GM18909 (cell line): Measurements from ENCODE around the gene PCDHGA12.

Experiments
- ATAC-seq: cut with Tn5 transposase; IDR thresholded peaks from one replicate; pipeline ENCODE4 v1.9.1; 2021; ENCODE audit warnings: mild to moderate bottlenecking; ENCODE audit not compliant: unreplicated experiment, poor library complexity

PCDHGA12 gene

DNA sequence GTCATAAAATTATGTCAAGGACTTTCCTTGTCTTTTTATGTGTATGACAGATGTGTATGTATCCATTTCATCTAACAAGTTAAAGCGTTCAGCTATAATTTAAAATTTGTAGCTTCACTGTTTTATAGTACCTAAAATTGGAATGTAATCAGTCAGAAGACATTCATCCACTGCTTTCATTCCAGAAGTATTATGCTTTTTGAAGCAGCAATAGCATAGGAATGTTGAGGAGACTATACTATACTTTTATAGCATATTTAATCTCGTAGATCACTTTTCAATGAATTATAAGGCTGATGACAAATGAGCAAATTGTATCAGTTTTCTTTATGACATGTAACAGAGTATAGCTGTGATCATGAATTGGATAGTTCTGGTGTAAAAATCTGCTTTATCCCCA lies 6.9 kb downstream of the PCDHGA12 start:
- ATAC-seq, result no peak

DNA sequence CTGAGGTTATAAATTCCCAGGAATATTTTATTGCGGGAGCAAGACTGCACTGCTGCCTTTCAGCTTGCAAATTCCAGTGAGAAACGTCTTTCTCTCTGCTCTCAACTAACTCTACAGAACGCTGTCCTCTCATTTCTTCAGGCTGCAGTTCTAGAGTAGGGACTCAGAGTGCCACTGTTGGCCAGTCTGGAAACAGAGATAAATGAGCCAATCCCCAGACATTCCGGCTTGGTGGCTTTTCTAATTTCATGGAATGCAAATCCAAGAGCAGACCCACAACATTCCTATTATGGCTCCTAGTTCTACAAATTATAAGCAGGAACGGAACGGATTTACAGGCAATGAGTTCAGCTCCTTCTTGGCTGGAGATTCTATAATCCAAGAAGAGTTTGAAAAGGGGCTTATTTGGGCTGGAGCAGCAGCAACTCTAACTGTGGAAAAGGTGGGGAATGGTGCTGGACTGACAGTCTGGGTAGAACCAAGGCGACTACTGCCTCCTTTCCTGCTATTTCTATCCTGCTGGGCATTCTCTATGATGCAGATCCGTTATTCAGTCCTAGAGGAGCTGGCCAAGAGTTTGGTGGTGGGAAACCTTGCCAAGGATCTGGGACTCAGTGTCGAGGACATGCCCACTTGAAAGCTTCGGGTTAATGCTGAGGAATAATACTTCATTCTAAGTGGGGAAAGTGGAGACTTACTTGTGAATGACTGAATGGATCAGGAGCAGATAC lies 9.3 kb downstream of the PCDHGA12 start:
- no peak for ATAC-seq

DNA sequence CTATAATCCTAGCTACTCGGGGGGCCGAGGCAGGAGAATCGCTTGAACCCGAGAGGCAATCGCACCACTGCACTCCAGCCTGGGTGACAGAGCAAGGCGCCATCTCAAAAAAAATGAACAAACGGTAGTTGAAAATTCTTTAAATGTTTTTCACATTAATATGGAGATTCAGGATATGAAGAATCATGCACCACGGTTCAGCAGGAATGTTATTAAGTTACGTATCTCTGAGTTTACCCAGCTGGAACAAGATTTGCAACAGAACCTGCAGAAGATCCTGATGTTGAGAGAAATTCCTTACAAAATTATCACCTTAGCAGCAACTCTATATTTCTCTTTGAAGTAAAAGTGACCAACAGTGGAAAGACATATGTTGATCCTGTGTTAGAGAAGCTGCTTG lies 10.0 kb downstream of the PCDHGA12 start:
- no peak for ATAC-seq

DNA sequence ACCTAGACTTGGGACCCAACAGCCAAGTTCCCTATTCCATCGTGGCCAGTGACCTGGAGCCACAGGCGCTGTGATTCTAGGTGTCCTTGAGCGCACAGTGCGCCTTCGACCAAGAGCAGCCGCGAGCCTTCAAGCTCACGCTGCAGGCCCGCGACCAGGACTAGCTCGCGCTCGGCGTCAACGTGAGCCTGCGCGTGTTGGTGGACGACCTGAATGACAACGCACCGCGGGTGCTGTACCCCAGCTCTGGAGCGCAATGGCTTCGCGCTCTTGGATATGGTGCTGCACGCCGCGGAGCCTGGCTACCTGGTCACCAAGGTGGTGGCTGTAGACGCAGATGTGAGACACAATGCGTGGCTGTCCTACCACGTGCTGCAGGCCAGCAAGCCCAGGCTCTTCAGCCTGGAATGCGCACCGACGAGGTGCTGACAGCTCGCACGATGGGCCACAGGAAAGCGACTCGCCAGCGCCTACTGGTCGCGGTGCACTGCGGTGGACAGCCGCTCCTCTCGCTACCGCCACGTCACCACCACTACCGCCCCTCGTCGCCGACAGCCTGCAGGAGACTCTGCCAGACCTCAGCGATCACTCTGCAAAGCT lies 11.4 kb downstream of the PCDHGA12 start:
- no peak for ATAC-seq

DNA sequence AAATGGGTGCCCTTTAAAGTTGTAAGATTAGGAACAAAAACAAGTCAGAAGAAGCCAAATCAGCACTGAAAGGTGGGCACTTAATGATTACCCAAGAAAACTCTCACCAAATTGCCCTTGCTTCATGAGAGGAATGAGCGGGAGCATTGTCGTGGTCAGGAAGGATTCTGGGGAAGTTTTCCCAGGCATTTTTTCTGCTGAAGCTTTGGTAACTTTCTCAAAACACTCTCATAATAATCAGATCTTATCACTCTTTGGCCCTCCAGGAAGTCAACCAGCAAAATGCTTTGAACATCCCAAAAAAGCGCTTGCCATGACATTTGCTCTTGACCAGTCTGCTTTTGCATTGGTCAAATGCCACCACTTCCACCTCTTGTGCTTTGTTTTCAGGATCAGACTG lies 35.0 kb downstream of the PCDHGA12 start:
- no peak for ATAC-seq

DNA sequence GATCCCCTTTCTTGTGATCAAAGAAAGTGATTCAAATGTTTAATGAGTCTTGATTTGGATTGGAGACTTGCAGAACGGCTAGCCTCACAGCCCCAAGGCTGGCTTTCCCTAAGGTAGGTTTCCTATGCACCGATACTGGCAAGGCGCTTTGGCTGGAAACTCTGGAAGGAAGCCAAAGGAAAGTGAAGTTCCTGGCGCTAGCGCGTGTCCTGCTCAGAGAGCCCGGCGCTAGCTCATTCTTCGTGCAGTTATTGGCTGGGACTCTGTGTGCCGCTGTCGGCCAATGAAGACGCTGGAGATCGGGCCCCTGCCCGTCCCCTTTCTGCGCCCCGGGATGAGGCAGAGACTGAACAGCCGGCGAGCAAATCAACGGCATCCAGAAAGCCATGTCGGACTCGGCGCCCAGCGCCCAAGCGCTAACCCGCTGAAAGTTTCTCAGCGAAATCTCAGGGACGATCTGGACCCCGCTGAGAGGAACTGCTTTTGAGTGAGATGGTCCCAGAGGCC lies 45.4 kb downstream of the PCDHGA12 start, which contains the start of gene PCDHGC3:
Gene PCDHGC3 (plus strand): TSS at position 342 of the 507 bp plus-strand sequence. CDS start 151 bp downstream, at position 493.
- peak; percentile 98 for ATAC-seq

DNA sequence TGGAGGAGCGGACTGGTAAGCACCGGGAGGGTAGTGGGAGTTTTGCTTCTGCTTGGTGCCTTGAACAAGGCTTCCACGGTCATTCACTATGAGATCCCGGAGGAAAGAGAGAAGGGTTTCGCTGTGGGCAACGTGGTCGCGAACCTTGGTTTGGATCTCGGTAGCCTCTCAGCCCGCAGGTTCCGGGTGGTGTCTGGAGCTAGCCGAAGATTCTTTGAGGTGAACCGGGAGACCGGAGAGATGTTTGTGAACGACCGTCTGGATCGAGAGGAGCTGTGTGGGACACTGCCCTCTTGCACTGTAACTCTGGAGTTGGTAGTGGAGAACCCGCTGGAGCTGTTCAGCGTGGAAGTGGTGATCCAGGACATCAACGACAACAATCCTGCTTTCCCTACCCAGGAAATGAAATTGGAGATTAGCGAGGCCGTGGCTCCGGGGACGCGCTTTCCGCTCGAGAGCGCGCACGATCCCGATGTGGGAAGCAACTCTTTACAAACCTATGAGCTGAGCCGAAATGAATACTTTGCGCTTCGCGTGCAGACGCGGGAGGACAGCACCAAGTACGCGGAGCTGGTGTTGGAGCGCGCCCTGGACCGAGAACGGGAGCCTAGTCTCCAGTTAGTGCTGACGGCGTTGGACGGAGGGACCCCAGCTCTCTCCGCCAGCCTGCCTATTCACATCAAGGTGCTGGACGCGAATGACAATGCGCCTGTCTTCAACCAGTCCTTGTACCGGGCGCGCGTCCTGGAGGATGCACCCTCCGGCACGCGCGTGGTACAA lies 46.0 kb downstream of the PCDHGA12 start:
- peak; percentile 40 for ATAC-seq

DNA sequence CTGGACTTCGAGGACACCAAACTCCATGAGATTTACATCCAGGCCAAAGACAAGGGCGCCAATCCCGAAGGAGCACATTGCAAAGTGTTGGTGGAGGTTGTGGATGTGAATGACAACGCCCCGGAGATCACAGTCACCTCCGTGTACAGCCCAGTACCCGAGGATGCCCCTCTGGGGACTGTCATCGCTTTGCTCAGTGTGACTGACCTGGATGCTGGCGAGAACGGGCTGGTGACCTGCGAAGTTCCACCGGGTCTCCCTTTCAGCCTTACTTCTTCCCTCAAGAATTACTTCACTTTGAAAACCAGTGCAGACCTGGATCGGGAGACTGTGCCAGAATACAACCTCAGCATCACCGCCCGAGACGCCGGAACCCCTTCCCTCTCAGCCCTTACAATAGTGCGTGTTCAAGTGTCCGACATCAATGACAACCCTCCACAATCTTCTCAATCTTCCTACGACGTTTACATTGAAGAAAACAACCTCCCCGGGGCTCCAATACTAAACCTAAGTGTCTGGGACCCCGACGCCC lies 46.8 kb downstream of the PCDHGA12 start:
- no peak for ATAC-seq

DNA sequence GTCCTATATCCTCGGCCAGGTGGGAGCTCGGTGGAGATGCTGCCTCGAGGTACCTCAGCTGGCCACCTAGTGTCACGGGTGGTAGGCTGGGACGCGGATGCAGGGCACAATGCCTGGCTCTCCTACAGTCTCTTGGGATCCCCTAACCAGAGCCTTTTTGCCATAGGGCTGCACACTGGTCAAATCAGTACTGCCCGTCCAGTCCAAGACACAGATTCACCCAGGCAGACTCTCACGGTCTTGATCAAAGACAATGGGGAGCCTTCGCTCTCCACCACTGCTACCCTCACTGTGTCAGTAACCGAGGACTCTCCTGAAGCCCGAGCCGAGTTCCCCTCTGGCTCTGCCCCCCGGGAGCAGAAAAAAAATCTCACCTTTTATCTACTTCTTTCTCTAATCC lies 47.5 kb downstream of the PCDHGA12 start:
- no peak for ATAC-seq

DNA sequence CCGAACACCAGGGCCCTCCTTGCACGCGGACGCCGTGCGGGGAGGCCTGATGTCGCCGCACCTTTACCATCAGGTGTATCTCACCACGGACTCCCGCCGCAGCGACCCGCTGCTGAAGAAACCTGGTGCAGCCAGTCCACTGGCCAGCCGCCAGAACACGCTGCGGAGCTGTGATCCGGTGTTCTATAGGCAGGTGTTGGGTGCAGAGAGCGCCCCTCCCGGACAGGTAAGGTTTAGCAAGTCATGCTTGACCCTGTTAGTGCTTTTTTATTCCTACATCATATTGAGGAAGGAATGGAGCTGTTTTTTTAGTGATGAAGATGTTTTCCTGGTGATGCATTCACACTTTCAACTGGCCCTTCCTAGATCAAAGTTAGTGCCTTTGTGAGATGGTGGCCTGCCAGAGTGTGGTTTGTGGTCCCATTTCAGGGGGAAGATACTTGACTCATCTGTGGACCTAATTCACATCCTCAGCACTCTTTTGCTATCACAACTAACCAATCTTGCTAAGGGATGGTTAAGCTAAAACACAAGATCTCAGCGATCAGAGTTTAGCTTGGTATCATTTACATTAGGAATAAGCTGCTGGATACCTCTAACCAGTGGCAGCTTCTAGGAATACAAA lies 48.1 kb downstream of the PCDHGA12 start:
- ATAC-seq, result no peak

DNA sequence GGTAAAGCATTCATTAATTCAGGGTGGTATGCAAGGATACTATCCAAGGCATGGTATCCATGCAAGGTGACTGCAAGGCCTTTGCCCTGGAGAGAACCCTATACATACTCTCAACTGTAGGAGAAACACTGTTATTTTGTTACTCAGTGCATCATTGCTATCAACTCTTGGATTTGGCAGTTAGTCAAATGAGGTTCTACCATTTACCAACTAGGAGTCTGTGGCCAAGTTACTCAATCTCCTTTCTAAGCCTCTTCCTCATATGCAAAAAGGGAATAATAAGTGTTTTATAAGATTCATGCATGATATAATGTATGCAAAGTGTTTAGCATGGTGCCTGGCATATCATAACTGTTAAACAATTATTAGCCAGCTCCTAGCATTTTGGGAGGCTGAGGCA lies 49.5 kb downstream of the PCDHGA12 start:
- ATAC-seq, result no peak
